COLO668 (cell line): ENCODE results near the gene RTCA.
"Not testable (repeated sequence)": the region's sequence is repeated elsewhere in the genome, so short reads cannot be mapped to it uniquely, and the experiment has no call there.

Experiments used
- DNase-seq: peaks from one replicate; lab custom pipeline; 2025; ENCODE audit not compliant: unreplicated experiment; lab: John Stamatoyannopoulos, UW

The RTCA gene

DNA sequence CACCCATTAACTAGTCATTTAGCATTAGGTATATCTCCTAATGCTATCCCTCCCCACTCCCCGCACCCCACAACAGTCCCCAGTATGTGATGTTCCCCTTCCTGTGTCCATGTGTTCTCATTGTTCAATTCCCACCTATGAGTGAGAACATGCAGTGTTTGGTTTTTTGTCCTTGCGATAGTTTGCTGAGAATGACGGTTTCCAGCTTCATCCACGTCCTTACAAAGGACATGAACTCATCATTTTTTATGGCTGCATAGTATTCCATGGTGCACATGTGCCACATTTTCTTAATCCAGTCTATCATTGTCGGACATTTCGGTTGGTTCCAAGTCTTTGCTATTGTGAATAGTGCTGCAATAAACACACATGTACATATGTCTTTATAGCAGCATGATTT is 7.6 kb upstream of the RTCA start:
- not testable (repeated sequence) for DNase-seq

DNA sequence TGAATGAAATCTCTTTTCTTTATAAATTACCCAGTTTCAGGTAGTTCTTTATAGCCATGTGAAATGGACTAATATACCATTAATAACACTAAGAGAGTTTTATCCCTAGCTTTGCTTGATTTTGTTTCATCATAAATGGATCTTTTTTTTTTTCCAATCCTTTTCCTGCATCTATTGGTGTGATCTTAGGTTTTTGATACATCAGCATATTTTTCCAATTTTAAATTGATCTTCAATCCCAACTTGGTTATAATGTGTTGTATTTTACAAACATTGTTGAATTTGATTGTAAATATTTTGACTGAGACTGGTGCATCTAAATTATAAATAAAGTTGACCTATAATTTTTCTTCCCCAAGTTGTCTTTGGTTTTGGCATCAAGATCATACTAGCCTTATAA is 4.3 kb upstream of the RTCA start:
- no peak for DNase-seq

DNA sequence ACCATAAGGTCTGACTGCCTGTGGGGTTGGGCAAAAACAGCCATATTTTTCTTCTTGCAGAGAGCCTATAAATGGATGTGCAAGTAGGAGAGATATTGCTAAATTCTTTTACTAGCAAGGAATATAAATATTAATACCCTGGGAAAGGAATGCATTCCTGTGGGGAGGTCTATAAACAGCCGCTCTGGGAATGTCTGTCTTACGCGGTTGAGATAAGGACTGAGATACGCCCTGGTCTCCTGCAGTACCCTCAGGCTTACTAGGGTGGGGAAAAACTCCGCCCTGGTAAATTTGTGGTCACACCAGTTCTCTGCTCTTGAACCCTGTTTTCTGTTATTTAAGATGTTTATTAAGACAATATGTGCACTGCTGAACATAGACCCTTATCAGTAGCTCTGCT is 1.9 kb upstream of the RTCA start:
- not testable (repeated sequence) for DNase-seq

- peak; percentile 40 for DNase-seq
Measured at GRCh38 chr1:100265562-100265930, 470 bp upstream of the RTCA start.

DNA sequence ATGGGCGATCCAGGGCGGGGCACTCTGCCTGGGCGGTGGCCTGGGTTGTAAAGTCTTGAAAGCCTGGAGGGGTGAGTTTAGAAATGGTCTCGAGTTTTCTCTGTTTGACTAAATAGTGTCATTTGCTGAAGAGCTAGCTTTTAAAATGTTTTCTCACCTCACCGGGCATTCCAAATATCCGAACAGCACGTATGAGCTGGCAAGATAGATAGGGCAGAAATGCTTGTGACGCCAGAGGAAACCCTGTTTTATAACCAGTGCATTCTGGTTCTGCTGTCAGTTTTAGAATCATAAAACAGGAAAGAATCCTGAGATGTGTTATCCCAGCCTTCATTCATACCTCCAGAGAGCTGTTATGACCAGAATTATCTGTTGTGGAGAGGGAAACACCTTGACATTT is 725 bp downstream of the RTCA start:
- no peak for DNase-seq

DNA sequence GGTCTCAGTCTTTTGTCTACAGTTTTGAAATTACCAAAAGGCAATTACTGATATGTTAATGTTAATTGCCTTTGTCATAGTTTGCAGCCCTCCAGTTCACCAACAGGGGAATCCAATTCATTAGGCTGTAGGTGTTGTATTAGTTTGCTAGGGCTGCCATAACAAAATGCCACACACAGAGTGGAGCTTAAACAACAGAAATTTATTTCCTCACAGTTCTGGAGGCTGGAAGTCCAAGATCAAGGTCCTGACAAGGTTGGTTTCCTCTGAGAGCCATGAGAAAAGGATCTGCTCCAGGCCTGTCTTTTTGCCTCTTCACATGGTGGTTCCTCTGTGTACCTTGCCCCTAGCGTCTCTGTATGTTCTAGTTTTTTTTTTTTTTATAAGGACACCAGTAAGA is 1.3 kb downstream of the RTCA start:
- DNase-seq = no peak

DNA sequence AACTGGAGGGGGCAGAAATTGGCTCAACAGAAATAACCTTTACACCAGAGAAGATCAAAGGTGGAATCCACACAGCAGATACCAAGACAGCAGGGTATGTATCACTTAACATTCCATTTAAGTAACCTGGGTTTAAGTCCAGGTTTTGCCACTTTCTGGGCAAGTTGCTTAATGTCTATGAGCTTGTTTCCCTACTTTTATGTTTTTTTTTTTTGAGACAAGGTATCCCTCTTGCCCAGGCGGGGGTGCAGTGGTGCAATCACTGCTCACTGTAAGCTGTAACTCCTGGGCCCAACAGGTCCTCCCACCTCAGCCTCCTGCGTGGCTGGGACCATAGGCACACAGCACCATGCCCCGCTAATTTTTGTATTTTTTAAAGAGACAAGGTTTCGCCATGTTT is 2.2 kb downstream of the RTCA start:
- DNase-seq = no peak

DNA sequence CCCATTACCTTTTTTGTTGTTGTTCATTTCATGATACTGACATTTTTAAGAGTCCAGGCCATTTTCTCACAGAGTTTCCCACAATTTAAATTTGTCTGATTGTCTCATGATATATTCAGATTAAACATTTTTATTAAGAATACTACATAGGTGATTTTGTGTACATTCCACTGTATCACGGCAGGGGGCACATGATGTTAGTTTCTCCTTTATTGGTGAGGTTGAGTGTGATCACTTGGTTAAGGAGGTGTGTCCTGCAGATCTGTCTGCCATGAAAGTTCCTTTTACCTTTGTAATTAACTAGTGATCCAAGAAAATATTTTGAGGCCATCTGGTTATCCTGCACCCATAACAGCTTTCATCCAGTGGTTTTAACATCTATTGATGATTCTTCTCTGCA is 11.8 kb downstream of the RTCA start:
- no peak for DNase-seq

DNA sequence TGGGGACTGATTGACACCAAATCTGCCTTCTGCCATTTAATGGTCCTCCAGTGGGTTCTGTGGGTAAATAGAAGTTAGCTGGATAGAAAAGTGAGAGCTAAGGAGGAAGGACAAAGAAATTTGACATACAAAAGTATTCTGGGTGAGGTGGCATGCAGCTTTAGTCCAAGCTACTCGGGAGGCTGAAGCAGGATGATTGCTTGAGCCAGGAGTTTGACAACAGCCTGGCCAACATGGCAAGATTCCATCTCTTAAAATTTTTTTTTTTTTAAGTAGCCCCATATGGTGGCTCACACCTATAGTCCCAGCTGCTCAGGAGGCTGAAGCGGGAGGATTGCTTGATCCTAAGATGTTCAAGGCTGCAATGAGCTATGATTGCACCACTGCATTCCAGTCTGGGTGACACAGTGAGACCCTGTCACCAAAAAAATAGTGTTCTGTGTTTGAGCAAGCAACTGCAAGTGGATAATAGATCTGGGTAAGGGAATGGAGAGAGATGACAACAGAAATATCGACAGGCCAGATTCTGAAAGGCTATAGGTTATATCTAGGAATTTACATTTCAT is 13.4 kb downstream of the RTCA start:
- no peak for DNase-seq

GRCh38 chr1:100279954-100280682 is 14.1 kb downstream of the RTCA start:
- DNase-seq = no peak

- DNase-seq = no peak
Measured at GRCh38 chr1:100284591-100284990, 18.6 kb downstream of the RTCA start.

GRCh38 chr1:100287162-100287561 is 21.1 kb downstream of the RTCA start:
- DNase-seq = no peak

GRCh38 chr1:100290291-100290690 is 24.3 kb downstream of the RTCA start:
- no peak for DNase-seq

DNA sequence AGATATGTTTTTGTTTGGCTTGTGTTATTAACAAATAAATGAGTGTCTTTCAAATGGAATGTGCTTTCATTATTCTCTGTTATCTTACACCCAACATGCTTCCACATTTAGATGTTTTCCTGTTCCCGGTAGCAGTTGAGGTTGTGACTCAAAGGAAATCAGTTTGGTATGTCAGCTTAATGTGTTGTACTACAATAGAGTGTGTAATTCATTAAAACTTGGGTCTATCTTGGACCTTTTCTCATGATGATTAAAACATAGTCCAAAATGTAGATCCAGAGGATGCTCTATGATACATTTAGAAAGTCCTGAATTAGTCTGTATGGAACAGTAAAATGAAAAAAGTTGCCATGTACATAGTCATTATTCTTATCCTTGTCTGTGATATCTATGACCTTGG is 26.7 kb downstream of the RTCA start:
- no peak for DNase-seq

- no peak for DNase-seq
Measured at GRCh38 chr1:100296140-100296539, 30.1 kb downstream of the RTCA start.

DNA sequence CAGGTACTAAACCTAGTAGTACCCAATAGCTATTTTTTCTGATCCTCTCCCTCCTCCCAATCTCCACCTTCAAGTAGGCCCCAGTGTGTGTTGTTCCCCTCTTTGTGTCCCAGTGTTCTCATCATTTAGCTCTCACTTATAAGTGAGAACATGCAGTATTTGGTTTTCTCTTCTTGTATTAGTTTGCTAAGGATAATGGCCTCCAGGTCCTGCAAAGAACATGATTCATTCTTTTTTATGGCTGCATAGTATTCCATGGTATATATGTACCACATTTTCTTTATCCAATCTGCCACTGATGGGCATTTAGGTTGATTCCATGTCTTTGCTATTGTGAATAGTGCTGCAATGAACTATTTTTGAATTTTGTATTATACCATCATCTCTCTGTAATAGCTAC is 31.0 kb downstream of the RTCA start:
- DNase-seq = not testable (repeated sequence)

DNA sequence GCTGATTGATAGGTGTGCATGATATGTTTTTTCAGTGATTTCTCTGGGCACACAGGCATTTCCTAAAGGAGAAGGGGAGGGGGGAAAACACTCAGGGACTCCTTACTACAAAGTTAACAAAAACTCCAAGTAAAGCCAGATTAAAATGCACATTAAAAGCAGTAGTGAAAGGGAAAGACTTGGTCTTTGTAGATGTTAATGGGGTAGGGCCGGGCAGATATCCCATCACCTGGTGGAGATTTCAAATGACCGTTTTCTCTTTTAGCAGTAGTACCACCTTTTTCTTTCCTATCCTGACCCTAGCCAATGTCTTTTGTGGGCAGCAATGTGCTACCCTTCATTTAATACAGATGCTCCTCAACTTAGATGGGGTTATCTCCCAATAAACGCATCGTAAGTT is 32.5 kb downstream of the RTCA start:
- no peak for DNase-seq

- DNase-seq = no peak
Measured at GRCh38 chr1:100299521-100300222, 33.7 kb downstream of the RTCA start.

GRCh38 chr1:100300691-100301090 is 34.7 kb downstream of the RTCA start:
- no peak for DNase-seq

DNA sequence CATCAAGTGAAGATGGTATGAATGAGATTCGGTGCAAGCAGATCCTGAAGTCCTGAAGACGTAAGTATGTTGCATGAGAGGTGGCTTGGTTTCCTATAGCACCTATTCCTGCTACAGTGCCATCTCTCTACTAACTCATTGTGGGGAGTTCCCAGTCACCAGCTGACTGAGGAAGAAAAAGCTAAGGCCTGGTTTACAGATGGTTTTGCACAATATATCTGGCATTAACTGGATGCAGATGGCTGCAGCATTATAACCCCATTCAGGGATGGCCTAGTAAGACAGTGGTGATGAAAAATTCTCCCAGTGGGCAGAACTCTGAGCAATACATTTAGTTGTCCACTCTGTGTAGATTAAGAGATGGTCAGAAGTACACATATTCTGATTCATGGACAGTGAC is 36.7 kb downstream of the RTCA start:
- DNase-seq = no peak

- DNase-seq = no peak
Measured at GRCh38 chr1:100304227-100304626, 38.2 kb downstream of the RTCA start.

GRCh38 chr1:100304921-100305320 is 38.9 kb downstream of the RTCA start:
- no peak for DNase-seq

DNA sequence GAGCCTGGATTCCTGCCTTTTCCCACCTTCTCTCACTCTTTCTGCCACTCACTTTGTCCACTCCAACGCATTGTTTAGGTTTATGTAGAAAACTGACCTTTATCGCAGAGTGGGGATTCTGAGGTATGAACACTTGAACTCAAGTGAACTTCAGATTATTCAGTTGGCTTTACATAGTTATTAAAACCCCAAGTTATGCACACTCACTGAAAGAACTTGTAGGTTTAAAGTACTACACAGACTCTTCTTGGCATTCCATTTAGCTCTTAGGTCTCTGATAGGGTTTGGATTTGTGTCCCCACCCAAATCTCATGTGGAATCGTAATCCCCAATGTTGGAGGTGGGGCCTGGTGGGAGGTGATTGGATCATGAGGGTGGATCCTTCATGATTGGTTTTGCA is 39.9 kb downstream of the RTCA start:
- DNase-seq = no peak
